Naive B cell (primary cell): ENCODE measurements around the gene CCT4. TPM values are rescaled to one million over a fixed set of nuclear protein-coding genes. Genes with fewer than 3 reads are reported as not detected.
"Not testable (repeated sequence)": the region's sequence is repeated elsewhere in the genome, so short reads cannot be mapped to it uniquely, and the experiment has no call there.

Experiments
- ATAC-seq, 2 donors: fragments of 150-1000 bp; cut with Tn5 transposase; 2 replicates each; pipeline ENCODE4 v1.10.0; 2021; ENCODE audit warnings: low read depth in 2 of 2, mild to moderate bottlenecking in 2 of 2, moderate library complexity in 2 of 2
- DNase-seq: peaks from one replicate; pipeline ENCODE4 v3.0.0; 2022
- H3K27ac Mint-ChIP-seq, 6 donors: one replicate each; pipeline ENCODE4 v1.8.0; 2020 to 2022; ENCODE audit warnings: mild to moderate bottlenecking in 6 of 6, mixed read lengths in 6 of 6, moderate library complexity in 5 of 6, inconsistent platforms in 2 of 6
- H3K27me3 Mint-ChIP-seq, 3 donors: one replicate each; pipeline ENCODE4 v1.8.0; 2021 to 2022; ENCODE audit warnings: mixed read lengths in 3 of 3, mild to moderate bottlenecking in 1 of 3
- H3K36me3 Mint-ChIP-seq, 2 donors: one replicate each; pipeline ENCODE4 v1.8.0; 2020 to 2022; ENCODE audit warnings: mixed read lengths in 2 of 2, inconsistent platforms in 1 of 2, mild to moderate bottlenecking in 1 of 2
- H3K4me1 Mint-ChIP-seq, 3 donors: one replicate each; pipeline ENCODE4 v1.8.0; 2020 to 2022; ENCODE audit warnings: mixed read lengths in 3 of 3, inconsistent platforms in 1 of 3, mild to moderate bottlenecking in 1 of 3, moderate library complexity in 1 of 3
- H3K4me3 Mint-ChIP-seq, 8 donors: one replicate each; pipeline ENCODE4 v1.8.0; 2020 to 2022; ENCODE audit warnings: mild to moderate bottlenecking in 8 of 8, mixed read lengths in 8 of 8, moderate library complexity in 8 of 8, inconsistent platforms in 2 of 8
- H3K9me3 Mint-ChIP-seq, 7 donors: one replicate each; pipeline ENCODE4 v1.8.0; 2020 to 2022; ENCODE audit warnings: mixed read lengths in 7 of 7, mild to moderate bottlenecking in 5 of 7, inconsistent platforms in 2 of 7, moderate library complexity in 1 of 7
- polyA plus RNA-seq, 6 donors: library from polyadenylated mRNA; unstranded; fragments of 300-500 nt; fragmentation: Illumina TruSeq; gene quantifications; one replicate each; pipeline ENCODE4 v1.2.3, GENCODE V29; 2021; ENCODE audit warnings: low read depth in 6 of 6

Gene CCT4, protein sequence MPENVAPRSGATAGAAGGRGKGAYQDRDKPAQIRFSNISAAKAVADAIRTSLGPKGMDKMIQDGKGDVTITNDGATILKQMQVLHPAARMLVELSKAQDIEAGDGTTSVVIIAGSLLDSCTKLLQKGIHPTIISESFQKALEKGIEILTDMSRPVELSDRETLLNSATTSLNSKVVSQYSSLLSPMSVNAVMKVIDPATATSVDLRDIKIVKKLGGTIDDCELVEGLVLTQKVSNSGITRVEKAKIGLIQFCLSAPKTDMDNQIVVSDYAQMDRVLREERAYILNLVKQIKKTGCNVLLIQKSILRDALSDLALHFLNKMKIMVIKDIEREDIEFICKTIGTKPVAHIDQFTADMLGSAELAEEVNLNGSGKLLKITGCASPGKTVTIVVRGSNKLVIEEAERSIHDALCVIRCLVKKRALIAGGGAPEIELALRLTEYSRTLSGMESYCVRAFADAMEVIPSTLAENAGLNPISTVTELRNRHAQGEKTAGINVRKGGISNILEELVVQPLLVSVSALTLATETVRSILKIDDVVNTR
- 100 to 1,000 TPM in 5 of 6 donors, 10 to 100 TPM in 1; 89.8 to 142 (median 115) TPM for polyA plus RNA-seq

DNA sequence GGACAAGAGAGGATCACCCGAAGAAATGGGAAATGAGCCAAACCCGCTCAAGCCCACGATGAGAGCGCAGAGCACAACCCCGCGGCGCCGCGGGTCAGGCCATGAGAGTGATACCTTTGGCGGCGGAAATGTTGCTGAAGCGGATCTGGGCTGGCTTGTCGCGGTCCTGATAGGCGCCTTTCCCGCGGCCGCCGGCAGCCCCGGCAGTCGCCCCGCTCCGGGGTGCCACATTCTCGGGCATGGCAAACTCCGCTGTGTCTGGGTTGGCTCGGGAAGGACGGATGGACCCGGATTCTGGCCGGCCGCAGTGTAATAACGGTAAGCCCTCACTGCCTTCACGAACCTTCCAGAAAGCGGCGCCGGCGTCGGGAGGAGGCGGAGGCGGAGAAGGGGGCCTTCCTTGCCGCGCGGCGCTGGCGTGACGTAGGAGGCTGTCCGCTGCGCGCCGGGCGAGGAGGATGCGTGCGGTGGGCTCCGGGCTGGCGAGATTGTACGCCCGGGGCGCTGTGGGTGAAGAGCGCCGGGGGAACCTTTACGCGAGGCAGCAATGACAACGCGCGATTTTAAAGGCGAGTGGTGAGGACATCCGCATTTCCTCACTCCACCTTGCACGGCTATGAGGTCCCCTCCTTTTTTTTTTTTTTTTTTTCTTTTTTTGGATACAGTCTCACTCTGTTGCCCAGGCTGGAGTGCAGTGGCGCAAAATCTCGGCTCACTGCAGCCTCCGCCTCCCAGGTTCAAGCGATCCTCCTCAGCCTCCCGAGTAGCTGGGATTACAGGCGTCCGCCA, at the start of gene CCT4:
Gene CCT4, minus strand, starts transcription at position 390 of the 789 bp plus-strand sequence. Its CDS starts 149 bp downstream, at position 241.
- Mint-ChIP-seq H3K9me3 (no peaks in the 10 kb centered on the region), H3K36me3 (peaks cover 0 to 3% of the 10 kb centered on the region in 2 donors), H3K4me1 (peaks cover 19 to 33% (median 26%) of the 10 kb centered on the region in 3 donors), H3K27ac (peak within 1 kb of the TSS; percentile 97 to 100 (median 99)), H3K4me3 (peak within 1 kb of the TSS; percentile 94 to 100 (median 98)), H3K27me3 (no peaks in the 10 kb centered on the region)
- DNase-seq: peak; percentile 96
- ATAC-seq: peak; percentile 79 to 82

DNA sequence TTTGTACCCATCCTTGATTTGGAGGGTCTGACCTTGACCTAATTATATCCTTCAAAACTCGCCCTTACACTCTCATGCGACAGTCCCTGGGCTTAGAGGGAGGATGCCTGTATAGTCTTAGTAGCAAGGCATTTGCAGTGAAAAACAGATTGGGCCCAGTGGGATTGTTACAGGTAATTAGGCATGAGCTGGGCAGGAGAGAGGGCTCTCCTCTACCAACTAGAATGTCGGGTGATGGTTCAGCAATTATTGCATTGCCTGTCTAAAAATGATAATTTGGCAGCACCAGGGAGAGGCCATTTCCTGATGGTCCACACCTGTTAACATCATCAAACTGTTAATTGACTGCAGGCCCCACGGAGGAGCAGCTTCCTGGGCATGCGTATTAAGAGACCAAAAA, 49.4 kb upstream of the CCT4 start:
- Mint-ChIP-seq H3K4me1 (peaks cover 9 to 12% (median 11%) of the 10 kb centered on the region in 3 donors), H3K4me3 (no peak overlapping the region), H3K27ac (peak overlapping the region in 1 of 6 donors; percentile 18), H3K36me3 (peaks cover 0 to 10% of the 10 kb centered on the region in 2 donors), H3K27me3 (no peaks in the 10 kb centered on the region), H3K9me3 (no peaks in the 10 kb centered on the region)
- no peak for ATAC-seq
- DNase-seq: no peak

DNA sequence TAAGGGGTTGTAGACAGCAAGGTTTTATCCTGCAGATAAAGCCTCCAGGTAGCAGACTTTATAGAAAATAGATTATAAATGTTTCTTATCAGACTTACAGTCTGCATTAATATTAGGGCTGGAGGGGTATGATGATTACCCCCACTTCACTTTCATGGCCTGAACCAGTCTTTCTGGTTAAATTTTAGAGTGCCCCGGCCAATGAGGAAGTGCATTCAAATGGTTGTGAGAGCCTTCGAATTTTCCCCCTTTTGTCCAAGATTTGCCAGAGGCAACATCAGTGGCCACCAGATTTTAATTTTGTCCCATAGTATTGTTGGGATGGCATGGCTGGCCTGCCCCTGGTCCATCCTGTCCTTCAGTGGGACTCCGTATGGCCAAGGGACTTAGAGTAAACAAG, 48.6 kb upstream of the CCT4 start:
- Mint-ChIP-seq H3K4me3 (no peak overlapping the region), H3K27me3 (no peaks in the 10 kb centered on the region), H3K4me1 (peaks cover 9 to 13% (median 11%) of the 10 kb centered on the region in 3 donors), H3K27ac (no peak overlapping the region), H3K36me3 (peaks cover 8 to 17% of the 10 kb centered on the region in 2 donors), H3K9me3 (peaks cover 0 to 2% (median 0%) of the 10 kb centered on the region in 7 donors)
- DNase-seq (no peak), ATAC-seq (no peak)

DNA sequence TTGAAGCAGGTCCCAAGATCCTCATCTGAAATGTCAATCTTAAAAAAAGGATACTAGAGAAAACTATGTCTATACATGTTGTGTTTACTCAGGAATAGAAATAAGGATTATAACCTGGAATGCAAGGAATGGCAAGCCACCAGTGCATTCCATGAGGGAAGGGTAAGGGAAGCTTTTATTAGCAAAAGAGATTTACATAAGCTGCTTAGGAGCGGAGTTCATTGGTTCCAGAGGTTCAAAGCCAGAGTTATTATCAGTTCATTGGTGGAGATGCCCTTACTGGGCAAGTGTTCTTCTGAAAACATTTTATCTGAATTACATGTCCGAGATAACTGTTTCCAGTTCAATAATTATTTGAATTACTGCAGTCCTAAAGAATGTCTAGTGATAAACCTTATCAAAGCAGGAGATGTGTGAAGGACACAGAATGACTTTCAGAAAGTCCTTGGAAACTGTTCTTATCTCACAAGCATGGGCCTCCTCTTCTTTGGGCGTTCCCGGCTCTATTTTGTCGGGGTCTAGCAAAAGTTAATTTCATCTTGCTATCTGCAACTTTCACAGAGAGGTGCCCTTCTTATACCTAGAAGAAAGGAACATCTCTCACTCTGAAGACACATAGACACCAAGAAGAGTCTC, 40.5 kb upstream of the CCT4 start:
- no peak for DNase-seq
- Mint-ChIP-seq H3K9me3 (peaks cover 0 to 2% (median 0%) of the 10 kb centered on the region in 7 donors), H3K27ac (peak overlapping the region in 1 of 6 donors; percentile 78), H3K4me1 (peaks cover 6 to 16% (median 14%) of the 10 kb centered on the region in 3 donors), H3K27me3 (no peaks in the 10 kb centered on the region), H3K4me3 (no peak overlapping the region), H3K36me3 (peaks cover 9 to 16% of the 10 kb centered on the region in 2 donors)
- no peak for ATAC-seq

DNA sequence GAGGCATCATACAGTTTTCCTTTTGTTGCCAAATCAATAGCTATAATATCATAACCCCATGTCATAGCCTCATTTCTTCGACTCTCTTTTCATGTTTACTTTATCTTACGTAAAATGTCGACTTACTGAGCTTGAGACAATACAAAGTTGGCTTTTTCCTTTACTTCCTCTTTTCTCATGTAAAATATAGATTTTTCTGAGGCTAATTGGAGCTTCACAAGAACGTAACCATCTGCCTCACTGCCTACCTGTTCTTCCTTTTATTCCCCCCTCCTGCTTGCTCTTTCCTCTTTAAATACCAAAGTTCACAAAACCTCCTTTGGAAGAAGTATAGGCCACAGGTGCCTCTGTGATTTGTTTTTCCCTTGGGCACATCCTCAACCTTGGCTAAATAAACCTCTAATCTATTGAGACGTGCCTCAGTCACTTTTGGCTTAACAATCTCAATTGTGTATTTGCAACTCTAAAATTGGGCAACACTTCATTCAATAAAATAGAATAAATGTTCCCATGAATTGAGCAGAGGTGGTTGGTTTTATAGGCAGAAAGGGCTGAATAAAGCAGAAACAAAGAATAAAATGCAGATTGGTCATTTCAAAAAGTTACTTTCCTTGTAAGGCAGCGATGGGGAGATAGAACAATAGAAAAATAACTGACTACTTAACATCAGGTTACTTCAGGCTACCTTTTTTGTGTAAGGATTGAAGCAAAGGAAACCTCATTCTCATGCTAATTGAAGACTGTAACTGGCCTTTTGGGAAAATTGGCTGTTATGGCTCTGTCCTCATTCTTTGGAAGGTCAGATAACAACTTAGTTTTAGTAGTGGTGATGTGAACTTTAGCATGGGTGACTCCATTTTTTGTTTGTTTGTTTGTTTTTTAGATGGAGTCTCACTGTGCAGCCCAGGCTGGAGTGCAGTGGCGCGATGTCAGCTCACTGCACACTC, 38.3 kb upstream of the CCT4 start:
- H3K4me3 Mint-ChIP-seq: peak overlapping the region in 3 of 8 donors; percentile 4 to 26 (median 25)
- H3K9me3 Mint-ChIP-seq: no peaks in the 10 kb centered on the region
- ATAC-seq: peak in 1 of 2 donors; percentile 47
- H3K27ac Mint-ChIP-seq: peak overlapping the region in 4 of 6 donors; percentile 31 to 78 (median 45)
- peaks cover 6 to 15% (median 14%) of the 10 kb centered on the region in 3 donors for H3K4me1 Mint-ChIP-seq
- no peaks in the 10 kb centered on the region for H3K27me3 Mint-ChIP-seq
- peak; percentile 9 for DNase-seq
- H3K36me3 Mint-ChIP-seq: peaks cover 0 to 7% of the 10 kb centered on the region in 2 donors

DNA sequence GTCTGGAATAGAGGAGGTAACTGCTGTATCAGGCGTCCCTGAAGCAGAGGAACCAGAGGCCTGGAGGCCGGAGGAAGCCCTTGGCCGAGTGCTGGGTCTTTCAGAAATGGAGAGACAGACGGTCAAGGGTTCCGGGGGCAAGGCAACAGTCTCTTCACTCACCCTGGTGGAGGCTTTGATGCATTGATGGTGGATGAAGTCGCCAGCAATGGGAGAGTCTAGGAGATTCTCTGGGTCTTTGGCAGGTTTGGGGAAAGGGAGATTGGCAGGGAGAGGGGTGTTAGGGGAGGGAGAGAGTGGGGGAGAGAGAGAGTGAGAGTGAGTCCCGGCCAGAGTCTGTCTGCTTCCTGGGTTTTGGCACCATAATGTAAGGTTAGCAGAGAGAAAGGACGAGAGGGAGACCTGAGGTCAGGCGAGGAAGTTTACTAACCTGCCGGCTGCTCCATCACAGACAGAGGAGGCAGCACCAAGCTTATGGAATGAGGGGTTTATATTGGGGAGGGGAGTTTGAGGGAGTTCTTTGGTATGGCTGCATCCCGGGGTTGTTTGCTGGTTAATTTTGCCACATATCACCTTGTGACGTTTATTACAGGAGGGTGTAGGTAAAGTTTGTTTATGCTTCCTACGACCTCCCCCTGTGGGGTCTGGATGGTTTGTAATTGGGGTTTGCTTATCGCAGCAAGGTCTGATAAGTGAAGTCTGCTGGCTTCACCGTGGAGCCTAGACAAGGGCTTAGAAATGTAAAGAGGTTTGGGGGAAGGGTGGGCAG, 36.6 kb upstream of the CCT4 start:
- Mint-ChIP-seq H3K4me3 (peak overlapping the region in 2 of 8 donors; percentile 41 to 68), H3K9me3 (no peaks in the 10 kb centered on the region), H3K4me1 (peaks cover 6 to 15% (median 14%) of the 10 kb centered on the region in 3 donors), H3K27ac (peak overlapping the region in 3 of 6 donors; percentile 68 to 88 (median 70)), H3K27me3 (no peaks in the 10 kb centered on the region), H3K36me3 (peaks cover 0 to 7% of the 10 kb centered on the region in 2 donors)
- ATAC-seq (no peak), DNase-seq (no peak)

DNA sequence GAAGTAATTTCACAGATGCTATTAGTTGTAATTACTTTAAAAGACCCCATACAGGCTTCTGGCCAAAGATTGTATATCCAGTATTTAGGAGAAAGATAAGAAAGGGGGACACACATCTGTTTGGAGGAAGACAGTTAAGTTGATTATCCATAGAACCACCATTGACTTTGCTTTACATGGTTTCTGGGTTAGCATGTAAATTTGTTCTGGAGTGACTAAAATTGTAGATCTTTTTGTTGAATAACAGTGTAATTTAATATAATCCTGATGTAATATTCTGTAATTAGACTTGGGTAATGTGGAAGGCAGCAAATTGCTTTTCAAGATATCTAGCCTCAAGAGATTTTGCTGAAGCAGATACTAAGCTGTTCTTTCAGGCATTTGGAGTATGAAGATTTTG, 34.3 kb upstream of the CCT4 start:
- DNase-seq (no peak), ATAC-seq (no peak)
- Mint-ChIP-seq H3K36me3 (peaks cover 0 to 7% of the 10 kb centered on the region in 2 donors), H3K27ac (no peak overlapping the region), H3K27me3 (no peaks in the 10 kb centered on the region), H3K4me1 (peaks cover 6 to 15% (median 14%) of the 10 kb centered on the region in 3 donors), H3K4me3 (no peak overlapping the region), H3K9me3 (no peaks in the 10 kb centered on the region)

DNA sequence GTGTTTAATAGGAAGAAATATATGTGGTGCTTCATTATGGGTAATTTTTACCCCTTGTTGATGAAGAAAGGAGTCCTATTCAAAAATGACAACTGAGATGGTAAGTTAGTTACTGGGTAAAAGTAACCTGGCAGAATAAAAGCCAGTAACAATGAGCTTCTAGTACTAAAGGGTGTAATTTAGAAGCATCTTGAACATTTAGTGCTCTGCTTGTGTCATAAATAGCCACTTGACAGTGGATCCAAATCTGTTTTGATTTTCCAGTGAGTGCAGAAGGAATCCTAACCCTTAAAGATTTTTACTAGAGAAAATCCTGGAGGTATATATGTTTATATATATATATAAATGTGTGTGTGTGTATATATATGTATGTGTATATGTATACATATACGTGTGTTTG, 32.1 kb upstream of the CCT4 start:
- ATAC-seq (no peak), DNase-seq (no peak)
- Mint-ChIP-seq H3K4me1 (peaks cover 0 to 9% (median 5%) of the 10 kb centered on the region in 3 donors), H3K4me3 (no peak overlapping the region), H3K27me3 (no peaks in the 10 kb centered on the region), H3K36me3 (peaks cover 0 to 7% of the 10 kb centered on the region in 2 donors), H3K27ac (peak overlapping the region in 1 of 6 donors; percentile 27), H3K9me3 (no peaks in the 10 kb centered on the region)

DNA sequence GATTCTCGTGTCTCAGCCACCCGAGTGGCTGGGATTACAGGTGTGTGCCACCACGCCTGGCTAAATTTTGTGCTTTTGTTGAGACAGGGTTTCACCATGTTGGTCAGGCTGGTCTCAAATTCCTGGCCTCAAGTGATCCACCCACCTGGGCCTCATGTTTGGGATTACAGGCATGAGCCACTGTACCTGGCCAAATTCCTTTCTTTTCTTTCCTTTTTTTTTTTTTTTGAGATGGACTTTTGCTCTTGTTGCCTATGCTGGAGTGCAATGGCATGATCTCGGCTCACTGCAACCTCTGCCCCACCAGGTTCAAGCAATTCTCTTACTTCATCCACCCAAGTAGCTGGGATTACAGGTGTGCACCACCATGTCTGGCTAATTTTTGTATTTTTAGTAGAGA, 26.3 kb upstream of the CCT4 start:
- not testable (repeated sequence) for H3K4me1 Mint-ChIP-seq, DNase-seq, H3K4me3 Mint-ChIP-seq, ATAC-seq, H3K27ac Mint-ChIP-seq, H3K9me3 Mint-ChIP-seq, H3K36me3 Mint-ChIP-seq, H3K27me3 Mint-ChIP-seq

DNA sequence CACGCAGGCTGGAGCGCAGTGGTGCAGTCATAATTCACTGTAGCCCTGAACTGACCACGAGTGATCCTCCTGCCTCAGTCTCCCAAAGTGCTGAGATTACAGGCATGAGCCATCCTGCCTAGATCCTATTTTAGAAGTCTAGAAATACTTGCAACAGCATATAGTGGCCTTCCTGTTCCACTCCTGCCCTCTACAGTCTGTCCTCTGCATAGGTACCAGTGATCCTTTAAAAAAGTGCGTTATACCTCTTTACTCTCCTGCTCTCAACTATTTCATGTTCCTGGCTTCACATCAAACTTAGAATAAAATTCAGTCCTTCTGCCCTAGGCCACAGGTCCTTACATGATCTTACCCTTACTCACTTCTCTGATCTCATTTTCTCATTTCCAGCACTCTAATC, 23.1 kb upstream of the CCT4 start:
- DNase-seq (no peak), ATAC-seq (no peak)
- Mint-ChIP-seq H3K36me3 (no peaks in the 10 kb centered on the region), H3K27ac (no peak overlapping the region), H3K27me3 (no peaks in the 10 kb centered on the region), H3K4me3 (no peak overlapping the region), H3K9me3 (no peaks in the 10 kb centered on the region), H3K4me1 (peaks cover 13 to 27% (median 14%) of the 10 kb centered on the region in 3 donors)

DNA sequence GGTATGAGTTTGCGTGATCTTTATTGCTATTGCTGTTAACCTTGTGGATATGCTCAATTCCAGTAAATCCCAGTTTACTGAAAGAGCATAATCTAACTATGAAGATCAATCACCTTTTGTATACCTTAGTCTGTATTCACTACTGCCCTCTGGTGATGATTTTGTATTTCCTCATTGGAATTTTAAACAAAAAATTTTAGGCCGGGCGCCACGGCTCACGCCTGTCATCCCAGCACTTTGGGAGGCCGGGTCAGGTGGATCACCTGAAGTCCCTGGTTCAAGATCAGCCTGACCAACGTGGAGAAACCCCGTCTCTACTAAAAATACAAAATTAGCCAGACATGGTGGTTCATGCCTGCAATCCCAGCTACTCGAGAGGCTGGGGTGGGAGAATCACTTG, 22.1 kb upstream of the CCT4 start:
- no peaks in the 10 kb centered on the region for H3K36me3 Mint-ChIP-seq
- H3K27ac Mint-ChIP-seq: no peak overlapping the region

More for the DNA sequence above, 22.1 kb upstream of the CCT4 start:
- DNase-seq (no peak), ATAC-seq (no peak)
- Mint-ChIP-seq H3K27me3 (no peaks in the 10 kb centered on the region), H3K4me1 (peaks cover 18 to 31% (median 19%) of the 10 kb centered on the region in 3 donors), H3K9me3 (no peaks in the 10 kb centered on the region), H3K4me3 (no peak overlapping the region)
